ENCODE results near the gene MECR.

Gene MECR

DNA sequence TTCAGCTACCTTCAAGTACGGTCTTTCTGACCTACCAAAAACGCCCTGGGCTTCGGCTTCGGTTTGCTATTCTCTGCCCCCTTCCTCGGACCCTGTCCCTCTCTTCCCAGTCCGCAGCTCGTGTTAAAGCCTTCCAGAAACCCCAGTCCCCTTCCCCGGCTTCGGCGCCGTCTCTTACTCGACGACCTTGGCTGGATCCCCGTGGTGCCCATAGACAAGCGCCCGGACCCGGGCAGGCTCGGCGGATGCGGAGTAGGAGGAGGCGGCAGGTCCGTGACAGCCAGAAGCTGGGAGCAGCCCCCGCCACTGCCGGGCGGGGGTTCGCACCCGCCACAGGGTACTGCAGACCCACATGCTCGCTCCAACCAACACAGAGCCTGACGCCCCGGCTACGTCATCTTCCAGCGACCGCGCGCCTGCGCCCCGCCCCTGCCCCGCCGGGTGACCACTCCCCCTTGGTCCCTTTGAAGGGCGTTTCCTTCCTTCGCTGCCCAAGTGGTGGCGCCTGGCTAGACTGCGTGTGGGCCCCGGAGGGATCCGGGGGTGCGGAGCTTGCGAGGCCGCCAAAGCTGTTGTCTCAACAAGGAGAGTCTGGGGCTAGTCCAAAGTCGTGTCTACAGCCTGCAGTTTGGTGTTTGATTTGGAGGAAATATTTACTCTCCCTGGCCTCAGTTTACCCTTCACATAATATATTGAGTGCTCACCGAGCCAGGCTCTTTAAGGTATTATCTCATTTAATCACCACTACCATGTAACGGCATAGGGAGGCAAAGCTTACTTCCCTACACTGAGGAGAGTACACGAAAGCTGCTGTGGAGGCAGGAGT, at the start of gene MECR:
Gene MECR (minus strand): TSS at position 382 of the 826 bp plus-strand sequence. CDS start 28 bp downstream, at position 354.
- peak; percentile 93 for DNase-seq

DNA sequence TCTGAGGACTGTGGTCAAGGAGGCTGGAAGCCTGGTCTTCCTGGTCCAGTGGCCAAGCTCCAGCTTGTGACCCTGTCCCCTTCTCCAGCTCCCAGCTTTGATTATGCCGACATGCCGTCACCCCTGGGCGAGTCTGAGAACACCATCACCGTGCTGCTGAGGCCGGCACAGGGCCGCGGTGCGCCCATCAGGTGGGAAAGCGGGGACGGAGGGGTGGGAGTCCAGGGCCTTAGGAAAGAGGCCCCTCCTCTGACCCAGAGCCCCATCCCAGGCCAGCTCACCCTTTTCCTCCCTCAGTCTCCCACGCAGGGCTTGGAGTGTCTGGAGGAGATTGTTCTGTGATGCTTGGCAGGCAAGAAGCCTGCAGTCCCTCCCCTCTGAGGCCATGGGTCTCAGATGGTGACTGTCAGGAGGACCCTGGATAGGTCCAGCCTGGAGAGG, 49.2 kb upstream of the MECR start:
- DNase-seq: no peak

DNA sequence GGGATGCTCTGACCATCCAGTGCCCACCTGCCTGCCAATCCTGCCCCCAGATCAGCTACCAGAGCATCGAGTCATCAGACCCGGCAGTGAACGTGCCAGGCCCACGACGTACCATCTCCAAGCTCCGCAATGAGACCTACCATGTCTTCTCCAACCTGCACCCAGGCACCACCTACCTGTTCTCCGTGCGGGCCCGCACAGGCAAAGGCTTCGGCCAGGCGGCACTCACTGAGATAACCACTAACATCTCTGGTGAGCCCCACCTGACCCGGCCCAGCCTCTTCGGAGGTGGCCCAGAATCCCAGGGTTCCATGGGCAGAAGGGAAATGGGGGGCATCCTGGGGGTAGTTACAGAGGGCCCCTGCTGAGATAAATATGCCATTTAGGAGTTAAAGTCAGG, 48.7 kb upstream of the MECR start:
- DNase-seq: no peak

DNA sequence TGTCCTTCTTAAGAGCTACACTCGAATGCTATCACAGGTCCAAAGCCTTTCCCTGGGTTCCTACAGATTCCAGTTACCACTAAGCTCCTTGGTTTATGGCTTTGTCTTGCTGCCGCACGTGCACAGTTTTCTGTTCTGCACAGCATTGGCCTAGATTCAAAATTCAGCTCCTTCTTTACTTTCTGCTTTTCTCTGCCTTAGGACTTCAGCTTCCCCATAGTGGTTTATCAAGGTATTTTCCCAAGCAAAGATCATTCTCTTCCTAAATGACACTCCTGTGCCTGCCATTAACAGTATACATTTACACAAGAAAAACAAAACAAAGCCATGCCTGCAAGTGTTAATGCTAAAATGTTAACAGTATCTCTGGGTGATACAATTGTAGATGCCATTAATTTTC, 47.4 kb upstream of the MECR start:
- DNase-seq: no peak

- no peak for DNase-seq
These were observed 44.7 kb upstream of the MECR start for GRCh38 chr1:29275435-29275834.

DNA sequence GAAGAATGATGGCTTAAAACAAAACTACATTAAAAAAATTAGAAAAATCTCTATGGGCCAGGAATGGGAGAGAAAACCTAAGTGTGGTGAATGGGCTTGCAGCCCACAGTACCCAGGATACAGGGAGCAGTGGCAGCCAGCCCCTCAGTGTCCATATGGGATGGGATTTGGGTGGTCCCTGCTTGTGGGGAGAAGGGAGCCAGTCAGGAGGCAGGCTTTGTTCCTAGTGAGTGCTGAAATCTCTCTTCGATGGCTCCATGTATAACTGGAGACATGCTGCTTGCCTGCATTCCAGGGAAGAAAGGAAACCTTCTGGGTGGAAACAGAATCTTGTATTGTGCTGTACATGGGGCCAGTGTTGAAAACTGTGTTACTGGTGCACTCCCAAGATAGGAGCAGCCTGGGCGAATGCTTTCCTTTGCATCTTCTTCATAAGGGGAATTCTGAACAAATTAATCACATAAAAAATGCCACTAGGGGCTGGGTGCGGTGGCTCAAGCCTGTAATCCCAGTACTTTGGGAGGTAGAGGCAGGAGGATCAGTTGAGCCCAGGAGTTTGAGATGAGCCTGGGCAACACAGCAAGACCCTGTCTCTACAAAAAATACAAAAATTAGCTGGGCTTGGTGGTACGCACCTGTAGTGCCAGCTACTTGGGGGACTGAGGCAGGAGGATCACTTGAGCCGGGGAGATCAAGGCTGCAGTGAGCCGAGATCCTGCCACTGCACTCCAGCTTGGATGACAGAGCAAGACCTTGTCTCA, 41.6 kb upstream of the MECR start:
- no peak for DNase-seq

- no peak for DNase-seq
These were observed 41.0 kb upstream of the MECR start for GRCh38 chr1:29271724-29272123.

DNA sequence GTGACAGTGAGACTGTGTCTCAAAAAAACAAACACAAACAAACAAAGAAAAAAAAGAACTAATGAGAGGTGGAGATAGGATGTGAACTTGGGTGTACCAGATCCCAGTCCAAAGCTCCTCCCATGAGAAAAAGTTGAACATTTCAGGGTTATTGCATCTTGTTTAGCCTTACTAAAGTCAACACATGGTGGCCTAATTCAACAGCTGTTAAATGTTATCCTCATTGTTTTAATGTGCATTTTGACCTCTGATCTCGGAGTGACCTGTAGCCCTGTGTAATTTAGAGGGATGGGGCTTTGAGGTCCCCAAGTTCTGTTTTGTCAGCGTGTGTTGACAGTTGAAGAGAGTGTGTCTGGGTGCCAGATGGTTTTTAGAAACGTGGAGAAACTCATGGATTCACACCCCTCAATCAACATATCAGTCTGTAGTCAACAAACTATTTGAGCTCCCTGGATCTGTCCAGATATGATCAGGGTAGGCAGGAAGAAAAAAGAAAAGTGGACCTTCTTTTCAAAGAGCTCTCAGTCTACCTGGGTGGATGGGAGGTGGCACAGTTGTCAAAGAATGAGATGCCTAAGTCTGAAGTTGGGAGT, 40.3 kb upstream of the MECR start:
- no peak for DNase-seq

DNA sequence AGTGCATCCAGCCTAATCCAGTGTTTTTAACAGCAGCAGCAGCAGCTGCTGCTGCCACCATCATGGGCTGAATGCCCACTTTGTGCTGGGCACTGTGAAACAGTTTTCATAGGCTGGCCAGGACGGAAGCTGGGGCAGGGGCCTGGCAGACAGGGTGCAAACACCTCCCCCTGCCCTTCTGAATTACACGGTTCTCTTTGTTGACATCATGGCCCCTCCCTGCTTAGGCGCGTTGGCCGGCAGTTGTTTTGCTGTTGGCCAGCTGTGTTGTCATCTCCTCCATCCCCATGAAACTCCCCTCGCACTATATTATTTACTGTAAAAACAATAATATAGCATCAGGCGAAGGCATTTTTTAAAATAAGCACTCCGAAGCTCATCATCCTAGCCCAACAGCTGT, 38.6 kb upstream of the MECR start:
- DNase-seq: no peak

DNA sequence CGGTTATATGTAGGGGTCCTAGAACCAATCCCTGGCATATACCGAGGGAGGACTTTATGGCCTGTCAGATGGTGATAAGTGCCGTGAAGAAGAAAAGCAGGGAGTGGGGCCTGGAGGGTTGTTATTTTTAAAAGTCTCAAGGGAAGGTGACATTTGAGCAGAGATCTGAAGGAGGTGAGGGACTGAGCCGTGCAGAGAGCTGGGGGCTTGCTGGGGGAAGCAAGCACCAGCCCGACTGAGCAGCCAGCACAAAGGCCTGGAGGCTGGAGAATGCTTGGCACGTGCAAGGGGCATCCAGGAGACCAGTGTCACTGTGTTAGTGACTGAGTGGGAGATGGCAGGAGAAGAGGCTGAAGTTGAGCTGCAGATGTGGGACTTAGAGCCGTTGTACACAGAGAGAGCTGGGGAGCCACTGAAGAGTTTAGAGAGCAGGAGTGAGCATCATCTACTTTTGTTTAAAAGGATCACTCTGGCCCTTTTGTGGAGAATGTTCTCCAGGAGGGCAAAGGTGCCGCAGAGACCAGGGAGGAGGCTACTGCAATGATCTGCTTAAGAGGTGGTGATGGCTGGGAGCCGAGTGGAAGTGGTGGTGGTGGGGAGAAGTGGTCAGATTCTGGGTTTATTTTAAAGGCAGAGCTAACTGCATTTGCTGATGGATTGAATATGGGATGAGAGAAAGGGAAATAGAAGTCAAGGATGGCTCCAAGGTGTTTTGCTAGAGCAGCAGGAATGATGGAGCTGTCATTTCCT, 36.8 kb upstream of the MECR start:
- no peak for DNase-seq

GRCh38 chr1:29266912-29267311, 36.2 kb upstream of the MECR start:
- no peak for DNase-seq

DNA sequence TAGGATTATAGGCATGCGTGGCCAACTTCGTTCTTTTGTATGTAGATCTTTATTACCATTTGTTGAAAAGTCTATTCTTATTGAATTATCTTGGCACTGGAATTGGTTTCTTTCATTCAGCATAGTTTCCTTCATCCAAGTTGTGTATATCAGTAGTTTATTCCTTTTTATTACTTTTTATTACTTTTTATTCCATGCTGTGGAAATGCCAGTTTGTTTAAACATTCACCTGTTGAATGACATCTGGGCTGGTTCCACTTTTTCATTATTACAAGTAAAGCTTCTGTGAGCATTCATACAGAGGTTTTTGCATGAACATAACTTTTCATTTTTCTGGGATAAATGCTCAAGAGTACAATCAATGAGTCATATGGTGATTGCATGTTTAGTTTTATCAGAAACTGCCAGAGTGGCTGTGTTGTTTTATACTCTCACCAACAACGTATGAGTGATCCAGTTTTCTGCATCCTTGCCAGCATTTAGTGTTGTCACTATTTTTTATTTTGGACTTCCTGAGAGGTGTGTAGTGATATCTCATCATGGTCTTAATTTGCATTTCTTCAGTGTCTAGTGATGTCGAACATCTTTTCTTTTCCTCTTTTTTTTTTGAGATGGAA, 34.1 kb upstream of the MECR start:
- DNase-seq: no peak

GRCh38 chr1:29260531-29260930, 29.8 kb upstream of the MECR start:
- DNase-seq: no peak

DNA sequence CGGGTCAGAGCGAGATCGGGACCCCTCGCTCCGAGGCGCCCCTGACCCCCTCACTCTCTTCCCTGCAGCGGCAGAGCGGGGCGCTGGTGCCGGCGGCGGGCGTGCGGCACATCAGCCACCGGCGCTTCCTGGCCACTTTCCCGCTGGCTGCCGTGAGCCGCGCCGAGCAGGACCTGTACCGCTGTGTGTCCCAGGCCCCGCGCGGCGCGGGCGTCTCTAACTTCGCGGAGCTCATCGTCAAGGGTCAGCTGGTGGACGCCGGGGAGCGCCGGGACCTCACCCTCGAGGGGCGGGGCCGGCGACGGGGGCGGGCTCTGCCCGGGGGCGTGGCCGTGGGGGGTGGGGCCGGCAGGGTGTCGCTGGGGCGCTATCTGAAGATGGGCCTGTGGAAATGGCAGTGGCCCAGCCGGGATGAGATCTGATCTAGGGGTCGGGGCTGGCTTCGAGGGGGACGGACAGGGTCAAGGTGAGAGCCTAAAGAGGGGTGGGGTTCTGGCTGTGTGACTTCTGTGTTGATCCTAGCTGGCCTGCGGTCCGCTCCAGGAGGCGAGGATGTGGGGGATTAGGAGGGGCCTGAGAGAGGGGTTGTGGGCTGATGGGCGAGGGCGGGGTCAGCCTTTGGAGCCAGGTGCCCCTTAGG, 29.2 kb upstream of the MECR start:
- peak; percentile 14 for DNase-seq

- DNase-seq: no peak
These were observed 28.5 kb upstream of the MECR start for GRCh38 chr1:29258976-29259801.

DNA sequence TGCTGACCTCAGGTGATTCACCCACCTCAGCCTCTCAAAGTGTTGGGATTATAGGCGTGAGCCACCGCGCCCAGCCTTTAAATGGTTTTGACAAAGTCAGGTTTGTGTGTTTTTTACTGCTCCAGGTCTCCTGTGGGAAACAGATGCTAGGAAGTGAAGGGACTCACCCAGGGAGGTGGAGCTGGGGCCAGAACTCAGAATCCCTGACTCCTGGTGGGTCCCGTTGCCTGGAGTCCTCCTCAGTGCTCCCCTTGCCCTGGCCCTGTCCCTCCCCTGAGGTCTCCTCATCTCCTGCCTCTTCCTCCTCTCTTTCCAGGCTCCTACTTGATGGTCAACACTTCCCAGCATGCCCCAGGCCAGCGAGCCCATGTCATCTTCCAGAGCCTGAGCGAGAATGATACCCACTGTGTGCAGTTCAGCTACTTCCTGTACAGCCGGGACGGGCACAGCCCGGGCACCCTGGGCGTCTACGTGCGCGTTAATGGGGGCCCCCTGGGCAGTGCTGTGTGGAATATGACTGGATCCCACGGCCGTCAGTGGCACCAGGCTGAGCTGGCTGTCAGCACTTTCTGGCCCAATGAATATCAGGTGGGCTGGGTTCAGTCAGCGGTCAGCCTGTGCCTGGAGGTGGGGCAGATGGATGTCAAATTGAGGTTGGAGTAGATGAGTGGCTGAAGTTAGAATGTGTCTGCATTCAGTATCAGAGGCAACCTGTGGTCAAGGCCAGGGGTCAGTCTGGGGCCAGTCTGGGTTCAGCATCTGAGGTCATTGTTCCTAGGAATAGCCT, 27.6 kb upstream of the MECR start:
- DNase-seq: no peak

DNA sequence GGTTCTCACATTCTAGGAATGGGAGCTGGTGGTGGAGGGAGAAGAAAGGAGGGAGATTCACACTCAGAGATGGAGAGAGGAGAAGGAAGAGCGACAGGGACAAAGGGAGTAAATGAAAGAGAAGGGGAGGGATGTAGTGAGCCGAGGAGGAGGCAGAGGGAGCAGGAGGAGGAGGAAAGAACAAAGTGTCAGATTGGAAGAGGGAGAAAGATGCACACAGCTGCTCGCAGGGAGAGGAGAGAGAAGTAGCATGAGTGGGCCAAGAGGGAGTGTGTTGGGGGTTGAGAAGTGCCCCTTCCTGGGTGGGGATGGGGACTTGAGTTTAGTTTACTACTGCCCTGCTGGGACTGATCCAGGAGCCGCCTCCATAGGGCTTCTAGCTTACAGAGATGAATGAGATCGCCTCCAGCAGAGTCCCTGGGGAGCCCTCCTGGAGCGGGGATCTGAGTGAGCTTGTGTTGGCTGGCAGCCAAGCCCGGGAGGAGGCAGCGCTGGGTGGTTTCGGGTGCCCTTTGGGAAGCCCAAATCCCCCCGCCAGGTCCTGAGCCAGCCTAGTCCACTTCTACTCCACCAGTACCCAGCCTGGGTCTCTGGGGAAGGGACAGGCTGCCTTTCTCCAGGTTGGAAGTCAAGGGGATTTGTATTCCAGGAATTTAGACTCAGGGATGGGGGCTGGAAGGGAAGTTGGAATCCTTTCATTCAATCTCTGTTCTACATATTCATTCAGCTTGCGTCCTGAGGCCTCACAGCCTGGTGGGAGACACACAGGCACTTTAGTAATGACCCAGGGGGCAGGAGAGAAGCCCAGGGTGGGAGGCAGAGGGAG, 26.5 kb upstream of the MECR start:
- DNase-seq: no peak

- no peak for DNase-seq
These were observed 25.7 kb upstream of the MECR start for GRCh38 chr1:29256394-29256793.

DNA sequence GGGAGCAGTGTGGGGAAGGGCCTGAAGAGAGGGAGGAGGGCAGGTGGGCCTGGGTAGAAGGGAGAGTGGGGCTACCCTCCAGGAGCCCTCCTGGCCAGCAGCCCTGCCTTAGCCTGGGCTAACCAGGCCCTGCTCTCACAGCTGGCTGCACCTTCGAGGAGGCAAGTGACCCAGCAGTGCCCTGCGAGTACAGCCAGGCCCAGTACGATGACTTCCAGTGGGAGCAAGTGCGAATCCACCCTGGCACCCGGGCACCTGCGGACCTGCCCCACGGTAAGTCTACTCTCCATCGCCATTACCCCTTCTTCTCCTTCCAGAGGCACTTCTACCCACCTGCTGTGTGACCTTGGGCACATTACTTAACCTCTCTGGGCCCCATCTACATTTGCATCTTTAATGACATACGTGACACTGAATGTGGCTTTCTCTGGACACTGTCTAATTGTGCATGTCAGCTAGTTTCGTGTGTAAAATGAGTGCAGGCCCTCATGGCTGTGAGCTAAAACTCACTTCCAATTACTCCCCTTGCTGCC, 24.5 kb upstream of the MECR start:
- no peak for DNase-seq

All from activated CD4-positive, alpha-beta T cell treated with anti-CD3 and anti-CD28 coated beads, Interleukin-2, amount 50 U/mL, for 1 hour (primary cell).